AG08396 (cell line): Measurements from ENCODE around the gene ARMC2.
"Not testable (repeated sequence)": the region's sequence is repeated elsewhere in the genome, so short reads cannot be mapped to it uniquely, and the experiment has no call there.

Experiments
- DNase-seq: peaks from one replicate; pipeline ENCODE4 v3.0.0; 2012; ENCODE audit warnings: low spot score, mixed read lengths

The ARMC2 gene, protein sequence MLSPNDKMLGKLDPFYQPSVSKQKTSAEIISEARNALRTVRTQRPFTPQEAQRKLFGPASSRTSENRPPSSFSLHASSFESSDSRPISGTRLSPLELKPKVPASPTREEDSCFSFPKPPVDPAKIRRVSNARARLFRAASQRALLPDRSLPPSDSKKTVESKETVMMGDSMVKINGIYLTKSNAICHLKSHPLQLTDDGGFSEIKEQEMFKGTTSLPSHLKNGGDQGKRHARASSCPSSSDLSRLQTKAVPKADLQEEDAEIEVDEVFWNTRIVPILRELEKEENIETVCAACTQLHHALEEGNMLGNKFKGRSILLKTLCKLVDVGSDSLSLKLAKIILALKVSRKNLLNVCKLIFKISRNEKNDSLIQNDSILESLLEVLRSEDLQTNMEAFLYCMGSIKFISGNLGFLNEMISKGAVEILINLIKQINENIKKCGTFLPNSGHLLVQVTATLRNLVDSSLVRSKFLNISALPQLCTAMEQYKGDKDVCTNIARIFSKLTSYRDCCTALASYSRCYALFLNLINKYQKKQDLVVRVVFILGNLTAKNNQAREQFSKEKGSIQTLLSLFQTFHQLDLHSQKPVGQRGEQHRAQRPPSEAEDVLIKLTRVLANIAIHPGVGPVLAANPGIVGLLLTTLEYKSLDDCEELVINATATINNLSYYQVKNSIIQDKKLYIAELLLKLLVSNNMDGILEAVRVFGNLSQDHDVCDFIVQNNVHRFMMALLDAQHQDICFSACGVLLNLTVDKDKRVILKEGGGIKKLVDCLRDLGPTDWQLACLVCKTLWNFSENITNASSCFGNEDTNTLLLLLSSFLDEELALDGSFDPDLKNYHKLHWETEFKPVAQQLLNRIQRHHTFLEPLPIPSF

DNA sequence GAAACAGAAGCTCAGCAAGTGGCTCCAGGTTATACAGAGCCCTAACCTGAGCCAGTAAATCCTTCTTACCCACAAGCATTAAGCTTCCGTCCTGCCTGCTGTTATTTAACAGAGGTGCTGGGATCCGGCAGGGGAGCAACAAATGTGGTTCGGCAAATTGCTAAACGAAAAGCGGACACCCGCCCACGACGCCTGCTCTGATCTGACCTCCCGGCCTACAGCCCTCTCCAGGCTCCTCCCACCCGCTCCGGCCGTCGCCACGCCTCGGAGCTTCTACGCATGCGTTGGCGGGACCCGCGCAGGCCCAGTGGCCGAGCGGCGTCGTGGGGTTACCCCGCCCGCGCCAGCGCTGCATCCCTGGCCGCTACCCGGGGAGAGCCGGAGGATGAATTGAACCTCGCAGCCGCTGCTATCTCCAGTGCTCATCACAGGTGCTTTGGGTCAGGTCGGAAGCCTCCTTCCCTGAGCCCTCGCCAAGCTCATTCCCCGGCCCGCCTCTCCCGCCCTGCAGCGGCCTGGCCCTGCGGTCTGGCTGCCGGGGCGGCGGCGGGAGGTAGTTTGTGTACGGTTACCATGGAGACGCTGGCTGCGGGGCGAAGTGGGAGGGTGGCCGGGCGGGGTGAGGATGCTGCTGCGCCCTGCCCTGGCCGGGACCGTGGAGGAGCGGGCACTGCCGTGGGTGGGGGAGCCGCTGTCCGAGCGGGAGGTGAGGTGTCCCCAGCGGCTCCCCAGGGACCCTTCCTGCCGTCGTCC is at the start of gene ARMC2:
ARMC2 (plus strand) TSS at position 307 of the 753 bp plus-strand sequence. CDS start 5,846 bp downstream, outside the sequence.
- DNase-seq, result peak; percentile 98

DNA sequence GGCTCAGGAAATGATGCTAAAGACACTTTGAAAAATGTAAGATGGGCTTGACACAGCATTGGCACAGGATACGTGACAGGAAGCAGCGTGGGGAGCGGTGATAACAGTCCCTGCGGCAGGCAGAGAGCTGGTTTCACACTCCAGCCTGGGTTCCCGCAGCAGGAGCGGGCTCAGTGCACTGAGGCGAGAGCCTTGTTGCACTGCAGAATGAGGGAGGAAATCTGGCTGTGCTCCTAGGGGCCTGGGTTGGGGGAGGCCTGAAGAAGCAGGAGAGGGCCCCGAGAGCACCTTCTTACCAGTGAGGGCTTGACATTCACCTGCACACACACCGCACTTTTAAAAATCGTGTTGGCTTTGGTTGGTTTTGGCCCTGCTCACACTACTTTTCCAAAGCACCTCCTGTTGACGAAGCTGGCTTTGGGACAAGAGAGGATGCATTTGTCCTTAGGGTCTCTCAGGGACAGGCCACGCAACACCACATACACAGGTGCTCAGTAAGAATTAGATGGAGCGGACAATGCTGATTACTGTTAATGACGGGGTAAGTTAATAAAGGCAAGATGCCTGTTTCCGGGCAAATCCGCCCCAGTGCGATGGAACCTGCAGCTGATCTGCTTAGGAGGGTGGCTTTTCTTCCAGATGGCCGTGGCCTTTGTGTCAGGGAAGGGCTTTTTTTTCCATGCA is 49.4 kb upstream of the ARMC2 start:
- DNase-seq, result no peak

DNA sequence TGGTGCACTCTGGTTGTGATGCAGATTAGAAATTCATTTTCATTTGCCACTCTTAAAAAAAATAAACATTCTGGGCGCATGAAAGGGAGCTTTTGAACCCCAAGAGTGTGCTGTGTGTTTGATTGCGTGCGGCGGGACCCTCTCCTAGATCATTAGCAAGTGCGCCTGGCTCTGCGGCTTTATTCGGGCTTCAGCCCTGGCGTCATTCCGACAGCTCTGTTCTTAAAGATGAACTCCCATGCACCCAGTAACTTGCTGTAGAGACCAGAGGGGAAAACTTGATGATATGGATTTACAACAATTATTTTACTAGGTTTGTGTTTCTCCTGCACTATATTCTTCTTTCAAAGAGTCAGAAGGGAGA is 48.9 kb upstream of the ARMC2 start:
- DNase-seq, result no peak

DNA sequence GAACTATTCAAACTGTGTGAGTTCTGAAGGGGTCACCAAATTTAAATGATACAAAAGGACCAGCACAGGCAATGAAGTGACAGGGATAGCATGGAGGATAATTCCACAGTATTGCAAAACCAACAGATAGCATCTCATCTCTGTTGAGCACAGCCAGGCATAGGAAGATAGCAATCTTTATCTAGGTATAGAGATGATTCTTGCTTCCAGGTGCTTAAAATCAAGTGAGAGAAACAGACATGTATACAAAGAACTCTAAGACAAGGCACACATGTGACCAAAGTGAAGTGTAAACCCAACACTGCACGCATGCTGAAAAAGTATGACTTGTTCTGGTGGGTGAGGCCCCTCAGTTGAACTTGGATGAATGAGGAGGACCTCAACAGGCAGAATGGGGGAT is 48.4 kb upstream of the ARMC2 start:
- no peak for DNase-seq

DNA sequence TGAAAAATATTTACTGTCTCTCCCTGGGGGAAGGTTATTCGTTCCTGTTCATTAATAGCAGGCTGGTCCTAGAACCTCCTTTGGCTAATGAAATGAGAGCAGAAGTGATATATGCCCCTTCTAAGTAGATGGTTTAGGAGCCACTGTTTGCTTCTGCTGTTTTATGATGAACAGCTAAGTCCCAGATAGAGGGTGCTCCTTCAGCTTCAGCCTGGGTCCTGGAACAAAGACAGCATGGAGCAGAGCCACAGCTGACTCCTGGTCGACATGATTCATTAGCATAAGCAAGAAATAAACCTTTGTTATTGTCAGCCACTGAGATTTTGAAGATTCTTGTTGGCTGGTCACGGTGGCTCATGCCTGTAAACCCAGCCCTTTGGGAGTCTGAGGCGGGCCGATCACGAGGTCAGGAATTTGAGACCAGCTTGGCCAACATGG is 47.8 kb upstream of the ARMC2 start:
- no peak for DNase-seq

DNA sequence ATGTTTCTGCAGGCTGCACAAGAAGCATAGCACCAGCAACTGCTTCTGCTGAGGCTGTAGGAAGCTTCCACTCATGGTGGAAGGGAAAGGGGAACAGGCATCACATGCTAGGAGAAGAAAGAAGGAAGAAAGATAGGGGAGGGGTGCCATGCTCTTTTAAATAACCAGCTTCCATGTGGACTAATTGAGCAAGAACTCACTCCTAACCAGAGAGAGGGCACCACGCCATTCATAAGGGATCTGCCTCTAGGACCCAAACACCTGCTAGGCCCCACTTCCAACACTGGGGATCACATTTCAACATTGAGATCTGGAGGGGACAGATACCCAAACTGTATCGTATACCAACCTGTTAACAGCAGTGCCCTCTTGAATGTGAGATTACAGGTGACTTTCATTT is 46.9 kb upstream of the ARMC2 start:
- no peak for DNase-seq

DNA sequence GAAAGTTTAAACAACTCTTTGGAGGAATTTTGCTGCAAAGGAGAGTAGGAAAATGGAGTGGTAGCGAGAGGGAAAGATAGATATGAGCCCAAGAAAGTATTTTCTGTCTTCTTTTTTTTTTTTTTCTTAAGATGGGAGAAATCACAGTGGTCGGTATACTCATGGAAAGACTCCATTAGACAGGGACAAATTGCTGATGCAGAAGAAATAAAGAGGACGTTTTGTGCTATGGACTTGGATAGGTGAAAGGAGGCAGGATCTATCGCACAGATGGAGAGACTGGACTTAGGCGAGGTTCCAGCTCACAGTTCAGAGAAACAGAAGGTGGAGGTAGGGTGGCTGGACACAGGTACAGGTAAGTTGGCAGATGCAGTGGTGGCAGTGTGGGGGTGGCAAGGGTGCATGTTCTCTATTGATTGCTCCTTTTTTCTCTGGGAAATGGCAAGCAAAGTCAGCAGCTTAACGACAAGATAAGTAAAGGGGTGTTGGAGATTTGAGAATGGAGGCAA is 44.2 kb upstream of the ARMC2 start:
- no peak for DNase-seq

DNA sequence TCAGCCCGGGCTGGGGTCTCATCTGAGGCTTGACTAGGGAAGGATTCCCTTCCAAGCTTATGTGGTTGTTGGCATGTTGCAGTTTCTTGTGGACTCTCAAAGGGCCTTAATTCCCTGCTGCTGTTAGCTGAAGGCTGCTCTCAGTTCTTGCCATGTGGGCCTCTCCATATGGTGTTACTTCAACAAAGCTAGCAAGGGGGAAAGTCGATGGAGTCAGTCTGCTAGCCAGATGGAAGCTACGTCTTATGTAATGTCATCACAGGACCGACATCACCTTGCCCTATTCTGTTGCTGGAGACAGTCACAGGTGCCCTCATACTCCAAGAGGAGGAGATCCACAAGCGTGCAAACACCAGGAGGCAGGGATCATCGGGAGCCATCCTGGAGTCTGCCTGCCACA is 43.3 kb upstream of the ARMC2 start:
- no peak for DNase-seq

DNA sequence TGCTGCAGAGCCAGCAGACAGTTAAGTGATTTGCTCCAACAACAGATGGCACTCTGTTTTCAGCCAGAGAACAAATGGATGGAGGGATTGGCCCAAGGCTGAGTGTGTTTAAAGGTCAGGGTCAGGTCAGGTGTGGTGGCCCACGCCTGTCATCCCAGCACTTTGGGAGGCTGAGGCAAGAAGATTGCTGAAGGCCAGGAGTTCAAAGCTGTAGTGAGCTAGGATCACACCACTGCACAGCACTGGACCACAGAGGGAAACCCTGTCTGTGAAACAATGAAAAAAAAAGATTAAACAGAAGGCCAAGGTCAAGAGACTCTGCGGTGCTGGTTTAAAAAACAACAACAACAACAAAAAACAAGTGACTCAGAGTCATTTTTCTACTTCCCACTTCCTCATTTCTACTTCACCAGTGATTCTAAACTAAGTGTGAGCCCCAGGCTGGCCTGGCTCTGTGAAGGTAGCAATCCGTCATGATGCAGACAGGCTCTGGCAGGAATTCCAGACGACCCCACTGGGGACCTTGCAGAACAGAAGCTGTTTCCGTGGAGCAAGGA is 42.5 kb upstream of the ARMC2 start:
- DNase-seq, result no peak

DNA sequence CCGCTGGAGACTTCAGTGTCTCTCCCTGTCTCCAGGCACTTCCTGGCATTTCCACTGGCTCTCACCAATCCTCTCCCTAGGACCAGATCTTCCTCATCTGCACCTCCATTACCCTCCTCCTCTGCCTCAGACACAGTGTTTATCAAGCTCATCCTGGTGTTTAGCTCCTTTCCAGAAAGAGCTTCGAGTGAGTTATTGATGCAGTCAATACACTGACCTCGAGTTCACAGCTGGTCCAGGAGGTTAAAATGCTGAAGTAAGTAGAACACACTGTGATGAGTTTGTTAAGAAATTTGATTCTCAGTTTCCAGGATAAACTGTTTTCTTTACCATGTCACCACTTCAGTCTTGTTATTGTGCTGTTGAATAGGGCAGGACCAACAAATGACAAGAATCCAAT is 42.1 kb upstream of the ARMC2 start:
- DNase-seq, result no peak

DNA sequence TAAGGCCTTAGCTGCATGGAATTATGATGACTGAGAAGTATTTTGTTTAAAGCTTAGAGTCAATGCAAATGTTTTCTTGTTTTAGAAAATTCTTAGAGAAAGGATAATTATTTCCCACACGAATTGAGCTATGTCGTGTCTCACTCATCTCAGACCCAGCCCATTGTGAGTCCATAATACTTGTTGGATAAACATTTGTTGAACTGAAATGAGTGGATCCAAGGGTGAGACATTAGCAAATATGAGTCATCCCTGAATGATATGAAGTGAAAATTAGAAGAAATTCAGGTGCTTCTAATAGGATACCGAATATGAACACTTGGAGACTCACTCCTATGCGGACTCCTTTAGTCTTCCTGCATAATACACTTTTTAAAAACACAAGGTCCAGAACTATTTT is 41.6 kb upstream of the ARMC2 start:
- DNase-seq, result no peak

DNA sequence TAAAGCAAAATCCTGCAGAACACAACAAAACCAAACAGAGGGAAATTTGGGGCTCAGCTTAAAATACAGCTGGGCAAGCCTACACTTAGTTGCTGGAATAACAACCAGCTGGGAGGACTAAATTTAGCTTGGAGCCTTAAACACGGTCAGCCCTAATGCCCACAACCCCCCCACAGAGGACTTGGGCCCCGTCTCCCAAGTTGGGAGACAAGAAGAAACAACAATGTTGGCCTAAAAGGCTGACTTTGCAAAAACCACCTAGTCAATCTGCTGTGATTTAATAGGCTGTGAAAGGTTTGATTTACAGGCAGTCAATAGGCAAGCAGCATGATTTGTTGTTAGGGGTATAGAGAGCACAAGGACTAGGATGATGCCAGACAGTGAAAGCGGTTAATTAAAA is 40.3 kb upstream of the ARMC2 start:
- no peak for DNase-seq

DNA sequence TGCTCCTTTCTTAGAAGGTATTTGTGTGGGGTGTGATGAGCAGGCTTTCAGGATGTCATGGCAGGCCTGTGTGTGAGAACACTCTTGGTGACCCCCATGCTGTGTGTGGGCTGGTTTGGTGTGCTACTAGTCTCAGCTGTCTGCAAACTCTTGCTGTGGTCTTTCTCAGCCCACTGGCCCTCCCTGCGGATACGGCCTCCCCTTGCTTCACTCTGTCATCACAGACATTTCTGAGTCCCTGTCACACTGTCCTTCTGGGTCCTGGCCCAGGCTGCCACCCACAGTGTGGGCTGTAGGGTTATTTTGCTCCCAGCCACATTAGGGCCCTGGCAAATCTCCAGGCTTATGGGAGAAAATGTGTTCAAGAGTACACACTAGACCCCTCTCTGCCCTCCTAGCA is 39.0 kb upstream of the ARMC2 start:
- no peak for DNase-seq

DNA sequence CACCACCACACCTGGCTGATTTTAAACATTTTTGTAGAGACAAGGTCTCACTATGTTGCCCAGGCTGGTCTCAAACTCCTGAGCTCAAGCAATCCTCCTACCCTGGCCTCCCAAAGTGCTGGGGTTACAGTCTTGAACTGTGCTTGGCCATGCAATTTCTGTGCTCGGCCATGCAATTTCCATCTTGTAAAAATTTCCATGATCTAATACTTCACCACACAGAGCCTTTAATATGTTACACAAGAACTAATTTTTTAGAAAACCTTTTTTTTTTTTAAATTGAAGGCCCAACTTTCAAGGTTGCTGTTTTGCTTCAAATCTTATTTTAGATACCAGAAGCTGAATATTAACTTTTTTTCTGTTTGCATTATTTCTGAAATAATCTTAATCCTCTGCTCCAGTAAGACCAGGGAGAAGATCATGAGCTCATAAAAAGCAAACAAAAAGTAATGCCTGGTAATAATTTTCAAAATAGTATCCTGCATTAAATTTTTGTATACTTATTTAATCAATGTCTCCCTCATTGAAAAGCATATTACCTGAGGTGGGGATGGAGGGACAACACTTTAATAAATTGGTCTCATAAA is 38.1 kb upstream of the ARMC2 start:
- DNase-seq, result no peak

DNA sequence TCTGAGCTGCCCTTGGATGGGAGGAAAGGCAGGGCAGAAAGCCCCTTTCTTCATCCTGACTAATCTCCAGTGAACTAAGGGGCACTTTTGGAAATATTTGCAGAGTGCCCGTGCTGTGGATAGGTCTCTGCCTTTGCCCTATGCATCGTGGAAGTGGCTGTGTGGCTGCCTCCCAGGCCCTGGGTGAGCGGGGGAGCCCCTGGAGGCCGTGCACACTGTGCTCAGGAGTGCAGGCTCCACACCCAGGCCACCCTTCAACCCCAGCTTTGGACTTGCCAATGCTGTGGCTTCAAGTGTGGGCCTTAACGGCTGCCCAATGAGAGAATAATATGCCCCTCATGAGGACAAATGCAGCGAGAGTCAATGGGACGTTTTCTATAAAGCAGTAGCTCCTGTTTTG is 36.7 kb upstream of the ARMC2 start:
- no peak for DNase-seq

DNA sequence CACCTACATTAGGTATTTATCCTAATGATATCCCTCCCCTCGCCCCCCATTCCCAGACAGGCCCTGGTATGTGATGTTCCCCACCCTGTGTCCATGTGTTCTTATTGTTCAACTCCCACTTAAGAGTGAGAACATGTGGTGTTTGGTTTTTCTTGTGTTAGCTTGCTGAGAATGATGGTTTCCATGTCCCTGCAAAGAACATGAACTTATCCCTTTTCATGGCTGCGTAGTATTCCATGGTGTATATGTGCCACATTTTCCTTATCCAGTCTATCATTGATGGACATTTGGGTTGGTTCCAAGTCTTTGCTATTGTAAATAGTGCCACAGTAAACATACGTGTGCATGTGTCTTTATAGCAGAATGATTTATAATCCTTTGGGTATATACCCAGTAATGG is 35.0 kb upstream of the ARMC2 start:
- not testable (repeated sequence) for DNase-seq

DNA sequence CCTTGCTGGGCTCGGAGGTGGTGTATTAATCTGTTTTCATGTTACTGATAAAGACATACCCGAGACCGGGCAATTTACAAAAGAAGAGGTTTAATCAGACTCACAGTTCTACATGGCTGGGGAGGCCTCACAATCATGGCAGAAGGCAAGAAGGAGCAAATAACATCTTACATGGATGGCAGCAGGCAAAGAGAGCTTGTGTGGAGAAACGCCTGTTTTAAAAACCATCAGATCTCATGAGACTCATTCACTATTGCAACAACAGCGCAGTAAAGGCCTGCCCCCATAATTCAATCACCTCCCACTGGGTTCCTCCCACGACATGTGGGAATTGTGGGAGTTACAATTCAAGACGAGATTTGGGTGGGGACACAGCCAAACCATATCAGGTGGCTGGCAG is 30.9 kb upstream of the ARMC2 start:
- DNase-seq, result not testable (repeated sequence)

DNA sequence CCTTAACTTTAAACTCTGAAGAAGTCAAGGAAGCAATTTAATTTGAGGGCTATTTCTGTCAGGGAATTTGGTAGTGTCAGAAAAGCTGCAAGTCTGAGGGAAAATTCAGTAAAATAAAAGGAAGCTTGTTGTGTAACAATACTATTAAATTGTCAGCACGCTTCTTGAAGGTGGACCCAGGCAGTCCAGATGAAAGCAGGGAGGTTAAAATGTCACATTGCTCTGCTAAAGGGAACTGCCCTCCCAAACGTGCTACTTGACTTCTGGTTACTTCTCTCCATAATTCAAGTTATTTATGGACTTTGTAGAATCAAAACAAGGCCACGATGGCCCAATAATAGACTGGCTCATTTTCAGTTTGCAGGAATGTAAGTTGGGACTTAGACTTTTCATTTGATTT is 28.2 kb upstream of the ARMC2 start:
- DNase-seq, result no peak

DNA sequence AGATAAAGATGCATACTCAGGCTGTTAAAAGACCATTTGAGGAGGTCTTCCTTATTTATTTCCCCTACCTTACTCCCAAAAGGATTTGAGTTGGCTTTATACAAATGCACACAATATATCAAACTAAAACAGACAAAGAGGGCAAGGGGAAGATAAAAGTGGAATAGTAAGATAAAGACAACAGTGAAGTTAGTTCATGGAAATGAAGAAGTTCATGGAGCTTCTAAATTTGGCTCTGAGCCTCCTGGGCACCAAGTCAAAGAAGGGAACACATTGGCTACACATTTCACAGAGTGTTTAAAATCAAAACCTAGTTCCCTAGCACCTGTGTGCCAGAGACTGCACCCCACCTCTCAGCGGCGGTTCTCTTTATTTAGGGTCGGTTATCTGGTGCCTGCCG is 25.8 kb upstream of the ARMC2 start:
- DNase-seq, result no peak

DNA sequence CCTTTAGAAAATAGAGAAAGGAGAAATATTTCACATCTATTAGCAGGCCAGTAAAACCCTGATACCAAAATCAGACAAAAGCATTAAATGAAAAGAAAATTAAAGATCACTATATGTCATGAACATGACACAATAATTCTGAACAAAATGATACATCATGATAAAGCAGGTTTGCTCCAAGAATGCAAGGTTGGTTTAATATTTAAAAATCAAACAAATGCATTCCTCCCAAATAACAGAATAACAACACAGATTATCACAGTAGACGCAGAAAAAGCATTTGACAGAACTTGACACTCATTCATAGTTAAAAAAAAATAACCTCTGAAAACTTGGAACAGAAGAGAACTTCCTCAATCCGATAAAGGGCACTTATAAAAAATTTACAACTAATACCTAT is 22.9 kb upstream of the ARMC2 start:
- DNase-seq, result no peak

DNA sequence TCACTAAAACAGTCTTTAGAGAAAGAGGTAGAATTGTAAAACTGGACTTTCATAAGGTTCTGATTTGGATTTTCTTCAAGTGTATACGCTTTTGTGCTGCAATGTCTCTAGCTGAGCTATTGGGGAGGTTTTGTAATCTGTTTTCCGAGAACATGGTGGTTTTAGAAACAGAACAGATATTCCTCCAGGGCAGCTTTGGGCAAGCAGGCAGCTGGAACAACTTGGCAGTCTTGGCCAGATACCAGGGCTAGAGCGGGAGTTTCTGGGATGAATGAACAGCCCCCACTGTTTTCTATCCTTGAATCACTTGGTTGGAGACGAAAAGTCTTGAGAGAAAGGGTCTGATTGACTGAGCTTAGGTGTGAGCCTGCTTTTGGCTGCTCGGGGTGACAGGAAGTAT is 17.1 kb upstream of the ARMC2 start:
- DNase-seq, result no peak
